ENCODE results near the gene APH1A. TPM values are rescaled to one million over a fixed set of nuclear protein-coding genes. Genes with fewer than 3 reads are reported as not detected.

APH1A gene
- total and polyA plus RNA-seq, 10 of the 15 experiments (the other 5 are each of a cell fraction or from before 2014, with no cell fraction given) = 6.7 to 130 (median 87.7) TPM

DNA sequence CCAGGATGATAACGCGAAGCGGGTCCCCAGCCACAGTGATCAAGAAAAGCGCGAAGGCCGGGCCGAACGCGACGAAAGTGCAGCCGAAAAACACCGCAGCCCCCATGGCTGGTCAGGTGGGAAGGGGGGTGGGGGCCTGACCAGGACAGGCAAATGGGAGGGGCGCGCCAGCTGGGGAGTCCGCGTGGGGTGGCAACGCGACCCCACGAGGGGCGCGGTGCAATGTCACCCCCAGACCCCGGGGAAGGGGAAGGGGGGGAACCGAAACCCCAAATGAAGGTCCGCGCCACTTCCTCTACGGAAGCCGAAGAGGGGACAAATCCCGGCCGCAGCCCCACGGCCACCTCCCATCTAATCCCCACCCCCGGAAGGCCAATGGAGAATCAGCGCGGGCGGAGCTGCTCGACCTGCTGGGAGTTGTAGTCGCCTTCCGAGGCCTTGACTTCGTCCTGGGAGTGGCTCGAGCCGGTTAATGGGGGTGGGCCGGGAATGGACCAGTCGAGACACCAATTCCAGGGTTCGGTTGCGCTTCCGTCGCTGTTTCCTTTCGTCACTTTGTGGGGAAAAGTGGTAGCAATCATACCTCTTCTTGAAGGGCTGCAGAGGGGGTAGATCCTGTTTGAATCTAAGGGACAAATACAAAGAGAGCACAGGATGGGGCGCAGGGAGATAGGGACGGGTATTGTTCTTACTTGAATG is at the start of gene APH1A (continued):
- TF ChIP-seq, protein P1, sequence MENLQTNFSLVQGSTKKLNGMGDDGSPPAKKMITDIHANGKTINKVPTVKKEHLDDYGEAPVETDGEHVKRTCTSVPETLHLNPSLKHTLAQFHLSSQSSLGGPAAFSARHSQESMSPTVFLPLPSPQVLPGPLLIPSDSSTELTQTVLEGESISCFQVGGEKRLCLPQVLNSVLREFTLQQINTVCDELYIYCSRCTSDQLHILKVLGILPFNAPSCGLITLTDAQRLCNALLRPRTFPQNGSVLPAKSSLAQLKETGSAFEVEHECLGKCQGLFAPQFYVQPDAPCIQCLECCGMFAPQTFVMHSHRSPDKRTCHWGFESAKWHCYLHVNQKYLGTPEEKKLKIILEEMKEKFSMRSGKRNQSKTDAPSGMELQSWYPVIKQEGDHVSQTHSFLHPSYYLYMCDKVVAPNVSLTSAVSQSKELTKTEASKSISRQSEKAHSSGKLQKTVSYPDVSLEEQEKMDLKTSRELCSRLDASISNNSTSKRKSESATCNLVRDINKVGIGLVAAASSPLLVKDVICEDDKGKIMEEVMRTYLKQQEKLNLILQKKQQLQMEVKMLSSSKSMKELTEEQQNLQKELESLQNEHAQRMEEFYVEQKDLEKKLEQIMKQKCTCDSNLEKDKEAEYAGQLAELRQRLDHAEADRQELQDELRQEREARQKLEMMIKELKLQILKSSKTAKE (IDR thresholded peaks at IDR 0.05; ENCODE audit: low read depth, poor library complexity, severe bottlenecking) = no peak
- TF ChIP-seq POU2F2 (IDR thresholded peaks at IDR 0.05; ENCODE audit: borderline replicate concordance, low read depth, low read length) (peak; percentile 32; the same call in 1 of the 3 replicates), CHD1 (IDR thresholded peaks at IDR 0.05; ENCODE audit: low read depth, low read length) (no peak), CEBPB (IDR thresholded peaks at IDR 0.05; ENCODE audit: borderline replicate concordance in 1 of 2, low read depth in 2 of 2, low read length in 2 of 2) (no peak), STAT1 (conservative IDR thresholded peaks at IDR 0.05) (no peak), KDM1A (IDR thresholded peaks at IDR 0.05; ENCODE audit: borderline replicate concordance) (no peak), ATF7 (IDR thresholded peaks at IDR 0.05; ENCODE audit: low read depth) (no peak), POLR2A (IDR thresholded peaks at IDR 0.05; ENCODE audit: low read depth, low read length) (peak; percentile 84), MYB (IDR thresholded peaks at IDR 0.05; ENCODE audit: borderline replicate concordance, low read depth, low read length) (no peak), TCF3 (IDR thresholded peaks at IDR 0.05; ENCODE audit: borderline replicate concordance, insufficient read depth, low read depth, low read length) (no peak), BRCA1 (IDR thresholded peaks at IDR 0.05; ENCODE audit: low read depth, low read length) (no peak), MEF2A (IDR thresholded peaks at IDR 0.05; ENCODE audit: insufficient read depth, low read depth, low read length) (no peak), HDGF (IDR thresholded peaks at IDR 0.05) (no peak), SRF (IDR thresholded peaks at IDR 0.05; ENCODE audit: low read depth in 2 of 2, low read length in 2 of 2) (no peak), ZNF274 (IDR thresholded peaks at IDR 0.05; ENCODE audit: insufficient read depth, insufficient read length) (no peak), BCL11A (IDR thresholded peaks at IDR 0.05; ENCODE audit: low read depth, low read length) (0 out of 2 replicates have a peak, but pooled peaks have one; percentile 3), RAD51 (IDR thresholded peaks at IDR 0.05) (no peak; the same call in 1 of the 2 replicates), TAF1 (IDR thresholded peaks at IDR 0.05; ENCODE audit: borderline replicate concordance, low read depth, low read length) (no peak), IKZF1 (conservative IDR thresholded peaks at IDR 0.05) (peak; percentile 91), KLF5 (IDR thresholded peaks at IDR 0.05; ENCODE audit: partially characterized antibody) (peak; percentile 31), EZH2 (IDR thresholded peaks at IDR 0.05; ENCODE audit: borderline replicate concordance, control insufficient read depth, low read depth, low read length) (no peak)
- TF ChIP-seq, protein P2, sequence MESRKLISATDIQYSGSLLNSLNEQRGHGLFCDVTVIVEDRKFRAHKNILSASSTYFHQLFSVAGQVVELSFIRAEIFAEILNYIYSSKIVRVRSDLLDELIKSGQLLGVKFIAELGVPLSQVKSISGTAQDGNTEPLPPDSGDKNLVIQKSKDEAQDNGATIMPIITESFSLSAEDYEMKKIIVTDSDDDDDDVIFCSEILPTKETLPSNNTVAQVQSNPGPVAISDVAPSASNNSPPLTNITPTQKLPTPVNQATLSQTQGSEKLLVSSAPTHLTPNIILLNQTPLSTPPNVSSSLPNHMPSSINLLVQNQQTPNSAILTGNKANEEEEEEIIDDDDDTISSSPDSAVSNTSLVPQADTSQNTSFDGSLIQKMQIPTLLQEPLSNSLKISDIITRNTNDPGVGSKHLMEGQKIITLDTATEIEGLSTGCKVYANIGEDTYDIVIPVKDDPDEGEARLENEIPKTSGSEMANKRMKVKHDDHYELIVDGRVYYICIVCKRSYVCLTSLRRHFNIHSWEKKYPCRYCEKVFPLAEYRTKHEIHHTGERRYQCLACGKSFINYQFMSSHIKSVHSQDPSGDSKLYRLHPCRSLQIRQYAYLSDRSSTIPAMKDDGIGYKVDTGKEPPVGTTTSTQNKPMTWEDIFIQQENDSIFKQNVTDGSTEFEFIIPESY (IDR thresholded peaks at IDR 0.05) = no peak
- TF ChIP-seq, protein P3, sequence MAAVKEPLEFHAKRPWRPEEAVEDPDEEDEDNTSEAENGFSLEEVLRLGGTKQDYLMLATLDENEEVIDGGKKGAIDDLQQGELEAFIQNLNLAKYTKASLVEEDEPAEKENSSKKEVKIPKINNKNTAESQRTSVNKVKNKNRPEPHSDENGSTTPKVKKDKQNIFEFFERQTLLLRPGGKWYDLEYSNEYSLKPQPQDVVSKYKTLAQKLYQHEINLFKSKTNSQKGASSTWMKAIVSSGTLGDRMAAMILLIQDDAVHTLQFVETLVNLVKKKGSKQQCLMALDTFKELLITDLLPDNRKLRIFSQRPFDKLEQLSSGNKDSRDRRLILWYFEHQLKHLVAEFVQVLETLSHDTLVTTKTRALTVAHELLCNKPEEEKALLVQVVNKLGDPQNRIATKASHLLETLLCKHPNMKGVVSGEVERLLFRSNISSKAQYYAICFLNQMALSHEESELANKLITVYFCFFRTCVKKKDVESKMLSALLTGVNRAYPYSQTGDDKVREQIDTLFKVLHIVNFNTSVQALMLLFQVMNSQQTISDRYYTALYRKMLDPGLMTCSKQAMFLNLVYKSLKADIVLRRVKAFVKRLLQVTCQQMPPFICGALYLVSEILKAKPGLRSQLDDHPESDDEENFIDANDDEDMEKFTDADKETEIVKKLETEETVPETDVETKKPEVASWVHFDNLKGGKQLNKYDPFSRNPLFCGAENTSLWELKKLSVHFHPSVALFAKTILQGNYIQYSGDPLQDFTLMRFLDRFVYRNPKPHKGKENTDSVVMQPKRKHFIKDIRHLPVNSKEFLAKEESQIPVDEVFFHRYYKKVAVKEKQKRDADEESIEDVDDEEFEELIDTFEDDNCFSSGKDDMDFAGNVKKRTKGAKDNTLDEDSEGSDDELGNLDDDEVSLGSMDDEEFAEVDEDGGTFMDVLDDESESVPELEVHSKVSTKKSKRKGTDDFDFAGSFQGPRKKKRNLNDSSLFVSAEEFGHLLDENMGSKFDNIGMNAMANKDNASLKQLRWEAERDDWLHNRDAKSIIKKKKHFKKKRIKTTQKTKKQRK (IDR thresholded peaks at IDR 0.05; ENCODE audit: low read depth, low read length) = no peak
- TF ChIP-seq, protein P4, sequence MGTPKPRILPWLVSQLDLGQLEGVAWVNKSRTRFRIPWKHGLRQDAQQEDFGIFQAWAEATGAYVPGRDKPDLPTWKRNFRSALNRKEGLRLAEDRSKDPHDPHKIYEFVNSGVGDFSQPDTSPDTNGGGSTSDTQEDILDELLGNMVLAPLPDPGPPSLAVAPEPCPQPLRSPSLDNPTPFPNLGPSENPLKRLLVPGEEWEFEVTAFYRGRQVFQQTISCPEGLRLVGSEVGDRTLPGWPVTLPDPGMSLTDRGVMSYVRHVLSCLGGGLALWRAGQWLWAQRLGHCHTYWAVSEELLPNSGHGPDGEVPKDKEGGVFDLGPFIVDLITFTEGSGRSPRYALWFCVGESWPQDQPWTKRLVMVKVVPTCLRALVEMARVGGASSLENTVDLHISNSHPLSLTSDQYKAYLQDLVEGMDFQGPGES (IDR thresholded peaks at IDR 0.05) = no peak
